Measurements from ENCODE around the gene BCAT1.
A peak's percentile ranks its signal among the peaks of the same experiment; 100 is the strongest.
"Not testable (repeated sequence)": the region's sequence is repeated elsewhere in the genome, so short reads cannot be mapped to it uniquely, and the experiment has no call there.

The BCAT1 gene

DNA sequence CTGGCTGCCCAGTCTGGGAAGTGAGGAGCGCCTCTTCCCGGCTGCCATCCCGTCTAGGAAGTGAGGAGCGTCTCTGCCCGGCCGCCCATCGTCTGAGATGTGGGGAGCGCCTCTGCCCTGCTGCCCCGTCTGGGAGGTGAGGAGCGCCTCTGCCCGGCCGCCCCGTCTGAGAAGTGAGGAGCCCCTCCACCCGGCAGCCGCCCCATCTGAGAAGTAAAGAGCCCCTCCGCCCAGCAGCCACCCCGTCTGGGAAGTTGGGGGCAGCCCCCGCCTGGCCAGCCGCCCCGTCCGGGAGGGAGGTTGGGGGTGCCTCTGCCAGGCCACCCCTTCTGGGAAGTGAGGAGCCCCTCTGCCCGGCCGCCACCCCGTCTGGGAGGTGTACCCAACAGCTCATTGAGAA is 22.8 kb downstream of the BCAT1 start:
- not testable (repeated sequence) for DNase-seq

DNA sequence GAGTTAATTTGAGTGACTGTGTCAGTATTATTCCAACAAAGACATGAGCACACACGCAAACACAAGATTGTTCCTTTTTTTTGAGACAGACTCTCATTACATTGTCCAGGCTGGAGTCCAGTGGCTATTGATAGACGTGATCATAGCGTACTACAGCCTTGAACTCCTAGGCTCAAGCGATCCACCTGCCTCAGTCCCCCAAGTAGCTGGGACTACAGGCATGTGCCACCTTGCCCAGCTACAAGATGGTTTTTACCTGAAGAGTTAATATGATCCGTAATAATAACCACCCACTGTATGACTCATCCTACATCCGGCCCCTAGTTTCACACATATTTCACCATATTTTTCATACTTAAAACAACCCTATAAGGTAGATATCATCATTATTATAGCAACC is 26.8 kb downstream of the BCAT1 start:
- peak in 1 of 2 donors; percentile 23 for DNase-seq

DNA sequence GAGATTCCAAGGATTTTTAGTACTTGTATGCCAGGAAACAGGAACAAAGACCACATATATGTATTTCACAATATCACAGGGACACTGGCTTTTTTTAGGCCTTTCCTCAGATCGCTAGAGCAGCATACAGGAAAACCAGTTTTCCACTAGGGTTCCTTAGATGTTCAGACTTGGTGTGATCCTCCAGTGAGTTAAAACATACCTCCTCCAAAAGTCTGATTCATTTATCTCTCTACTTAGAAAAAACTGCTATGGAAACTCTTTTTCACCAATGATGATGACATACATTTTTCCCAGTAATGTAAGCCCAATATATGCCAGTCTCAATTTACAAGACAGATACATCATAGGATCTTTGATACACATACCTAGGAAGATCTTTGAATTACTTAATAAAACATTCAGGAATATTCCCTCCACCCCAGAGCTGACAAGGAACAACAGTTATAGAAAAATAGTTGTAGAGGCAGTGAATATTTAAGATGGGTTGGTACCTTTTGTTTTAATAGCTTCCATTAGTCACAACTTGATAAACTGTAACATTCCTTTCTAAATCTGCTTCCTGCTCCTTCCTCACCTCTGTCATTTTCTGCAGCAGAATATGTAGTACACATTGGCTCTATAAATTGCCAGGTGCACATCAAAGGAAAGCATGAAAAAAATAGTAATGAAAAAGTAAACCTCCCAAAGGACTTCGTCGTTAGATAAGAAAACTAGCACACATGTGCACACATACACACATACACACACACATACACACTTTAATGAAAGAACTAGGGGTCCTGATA is 27.5 kb downstream of the BCAT1 start:
- DNase-seq: no peak

DNA sequence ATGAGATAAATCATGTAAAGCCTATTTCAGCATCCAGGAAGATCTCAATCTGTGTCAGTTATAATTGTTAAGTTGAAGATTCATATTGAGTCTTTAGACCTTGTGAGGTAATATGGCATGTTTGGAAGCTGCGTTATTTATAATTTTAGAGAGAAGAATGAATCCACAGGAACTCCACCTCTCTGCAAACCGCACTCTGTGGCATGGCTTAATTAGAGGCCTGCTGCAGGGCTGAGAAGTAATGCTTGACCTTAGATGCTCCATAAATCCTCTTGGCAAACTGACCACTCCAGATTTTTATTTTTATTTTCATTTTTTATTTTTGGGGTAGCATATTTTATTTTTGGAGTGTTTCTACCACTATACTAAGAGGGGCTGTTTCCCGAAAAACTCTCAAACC is 28.8 kb downstream of the BCAT1 start:
- no peak for DNase-seq

DNA sequence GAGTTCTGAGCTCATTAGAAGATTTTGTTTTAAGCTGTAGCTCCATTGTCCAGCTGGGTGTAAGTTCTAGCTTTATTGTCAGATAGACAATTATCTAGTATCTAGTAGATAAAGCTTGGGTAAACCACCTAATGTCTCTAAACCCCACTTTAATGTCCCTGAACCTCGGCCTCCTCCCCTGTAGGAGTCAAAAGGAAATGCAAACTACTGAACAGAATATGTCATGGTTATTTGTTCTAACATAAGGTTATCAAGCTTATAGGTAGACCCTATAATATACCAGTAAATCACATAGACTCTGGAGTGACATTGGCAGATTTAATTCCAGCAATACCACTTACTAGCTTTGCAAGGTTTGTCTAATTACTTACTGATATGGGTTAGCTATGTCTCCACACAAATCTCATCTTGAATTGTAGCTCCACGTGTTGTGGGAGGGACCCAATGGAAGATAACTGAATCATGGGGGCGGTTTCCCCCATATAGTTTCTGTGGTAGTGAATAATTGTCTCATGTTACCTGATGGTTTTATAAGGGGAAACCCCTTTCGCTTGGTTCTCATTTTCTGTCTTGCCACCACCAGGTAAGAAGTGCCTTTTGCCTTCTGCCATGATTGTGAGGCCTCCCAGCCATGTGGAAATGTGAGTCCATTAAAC is 29.4 kb downstream of the BCAT1 start:
- DNase-seq: no peak

DNA sequence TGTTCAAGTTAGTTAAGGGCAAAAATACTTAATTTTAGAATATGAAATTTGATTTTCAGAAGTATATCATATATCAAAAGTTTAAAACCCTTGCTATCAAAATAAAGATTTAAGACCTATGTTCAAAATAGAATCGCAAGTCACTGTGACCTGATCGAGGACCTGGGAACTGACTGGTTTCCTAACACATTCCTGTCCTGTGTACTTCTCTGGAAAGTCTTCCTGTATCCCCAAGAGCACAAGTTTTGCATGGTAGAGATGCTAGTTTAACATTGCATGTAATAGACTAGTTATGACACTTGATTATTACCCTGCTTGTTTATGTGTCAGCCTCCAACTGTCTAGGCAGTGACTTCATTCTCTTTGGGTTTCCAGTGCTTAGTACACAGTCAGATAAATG is 30.3 kb downstream of the BCAT1 start:
- DNase-seq: no peak

DNA sequence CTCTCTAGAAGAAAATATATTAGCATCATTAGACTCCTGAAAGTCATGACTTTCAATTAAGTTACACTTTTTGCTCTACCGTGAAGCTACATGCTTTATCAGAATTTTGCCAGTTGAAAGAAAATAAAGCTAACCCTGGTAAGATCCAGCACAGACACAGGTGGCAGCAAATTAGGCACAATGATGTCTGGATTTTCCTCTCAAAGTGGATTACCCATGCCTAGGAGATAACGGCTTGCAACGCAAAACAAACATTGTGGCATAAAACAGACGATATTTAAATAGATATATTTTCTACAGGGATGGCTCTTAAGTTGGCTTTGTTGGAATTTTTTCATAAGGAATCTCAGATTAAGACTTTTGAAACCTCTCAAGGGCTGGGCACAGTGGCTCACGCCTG is 33.4 kb downstream of the BCAT1 start:
- DNase-seq: no peak

DNA sequence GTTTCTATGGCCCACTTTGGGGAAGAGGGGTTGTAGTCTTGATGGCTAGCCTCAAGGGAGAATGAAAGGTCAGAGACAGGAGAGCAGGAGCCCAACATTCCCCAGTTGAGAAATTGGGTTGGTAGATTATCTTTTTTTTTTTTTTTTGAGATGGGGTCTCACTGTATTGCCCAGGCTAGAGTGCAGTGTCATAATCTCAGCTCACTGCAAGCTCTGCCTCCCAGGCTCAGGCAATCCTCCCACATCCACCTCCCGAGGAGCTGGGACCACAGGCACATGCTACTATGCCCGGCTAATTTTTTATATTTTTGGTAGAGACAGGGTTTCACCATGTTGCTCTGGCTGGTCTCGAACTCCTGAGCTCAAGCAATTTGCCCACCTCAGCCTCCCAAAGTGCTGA is 34.9 kb downstream of the BCAT1 start:
- no peak for DNase-seq

DNA sequence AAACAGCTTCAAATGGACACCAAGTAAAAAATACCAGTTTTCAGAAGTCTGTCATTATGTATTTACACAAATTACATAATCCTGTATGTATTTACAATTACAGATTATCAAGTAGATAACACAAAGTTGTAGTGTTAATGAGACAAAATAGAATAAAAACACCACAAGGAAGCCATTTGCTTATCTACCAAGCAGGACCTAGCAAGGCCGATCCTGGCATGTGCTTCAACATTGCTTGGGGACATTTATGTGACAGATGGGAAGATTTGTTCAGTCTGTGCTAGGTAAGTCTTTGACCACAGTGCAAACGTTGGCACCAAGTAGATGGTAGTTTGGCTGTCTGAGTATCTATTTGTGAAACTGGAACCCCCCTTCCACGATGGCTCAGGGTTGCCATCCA is 35.8 kb downstream of the BCAT1 start:
- no peak for DNase-seq

DNA sequence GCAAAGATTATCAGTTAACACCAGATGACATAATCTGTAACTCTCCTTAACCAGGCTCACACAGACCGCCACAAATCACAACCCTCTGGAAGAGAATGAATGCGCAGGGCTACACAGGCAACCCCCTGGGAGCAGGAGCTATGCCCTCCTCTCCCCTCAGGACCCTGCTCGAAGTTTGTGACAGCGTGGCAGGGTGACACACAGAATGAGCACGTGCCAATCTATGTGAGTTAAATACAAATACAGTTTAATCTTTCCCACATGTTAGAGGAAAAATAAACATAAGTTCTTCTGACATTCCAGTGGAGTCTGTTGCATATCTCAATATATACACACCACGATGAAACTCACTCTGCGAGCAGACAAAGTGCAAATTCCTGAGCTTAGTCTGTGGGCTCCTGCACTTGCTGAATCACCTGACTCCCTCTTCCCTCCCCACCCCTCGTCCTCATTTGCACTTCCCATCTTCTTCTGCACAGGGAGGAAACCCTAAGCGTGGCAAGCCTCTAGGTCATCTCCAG is 37.6 kb downstream of the BCAT1 start:
- DNase-seq: no peak

DNA sequence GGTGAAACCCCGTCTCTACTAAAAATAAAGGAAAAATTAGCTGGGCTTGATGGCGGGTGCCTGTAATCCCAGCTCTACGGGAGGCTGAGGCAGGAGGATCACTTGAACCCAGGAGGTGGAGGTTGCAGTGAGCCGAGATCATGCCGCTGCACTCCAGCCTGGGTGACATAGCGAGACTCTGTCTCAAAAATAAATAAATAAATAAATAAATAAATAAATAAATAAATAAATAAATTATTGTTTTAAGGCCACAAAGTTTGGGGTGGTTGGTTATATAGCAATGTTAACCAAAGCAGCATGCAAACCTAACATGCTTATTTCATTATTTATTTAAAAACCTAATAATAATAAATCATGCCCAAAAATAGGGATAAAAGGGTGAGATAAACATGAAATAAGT is 38.7 kb downstream of the BCAT1 start:
- DNase-seq: not testable (repeated sequence)

DNA sequence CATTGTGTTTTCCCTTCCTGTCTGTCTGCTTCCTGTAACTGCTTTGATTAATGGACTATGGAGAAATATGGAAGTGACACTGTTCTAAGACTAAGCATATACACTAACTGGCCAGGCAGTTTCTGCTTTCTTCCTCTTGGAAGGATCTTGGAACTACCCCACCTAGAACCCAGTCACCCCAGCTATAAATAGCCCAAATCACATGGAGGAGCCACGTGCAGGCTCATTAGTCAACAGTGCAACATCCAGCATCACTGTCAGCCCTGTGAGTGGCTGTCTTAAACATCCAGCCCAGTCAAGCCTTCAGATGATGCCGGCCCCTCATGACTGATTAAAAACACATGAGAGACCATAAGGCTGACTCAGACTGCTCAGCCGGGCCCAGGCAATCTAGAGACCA is 39.2 kb downstream of the BCAT1 start:
- DNase-seq: peak; percentile 94 to 99

DNA sequence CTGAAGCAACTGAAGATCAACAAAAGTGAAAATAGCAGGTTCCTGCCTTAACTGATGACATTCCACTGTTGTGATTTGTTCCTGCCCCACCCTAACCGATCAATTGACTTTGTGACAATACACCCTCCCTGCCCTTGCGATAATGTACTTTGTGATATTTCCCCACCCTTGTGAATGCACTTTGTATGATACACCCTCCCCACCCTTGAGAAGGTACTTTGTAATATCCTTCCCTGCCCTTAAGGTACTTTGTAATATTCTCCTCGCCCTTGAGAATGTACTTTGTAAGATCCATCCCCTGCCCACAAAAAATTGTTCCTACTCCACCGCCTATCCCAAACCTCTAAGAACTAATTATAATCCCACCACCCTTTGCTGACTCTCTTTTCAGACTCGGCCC is 41.4 kb downstream of the BCAT1 start:
- DNase-seq: no peak

DNA sequence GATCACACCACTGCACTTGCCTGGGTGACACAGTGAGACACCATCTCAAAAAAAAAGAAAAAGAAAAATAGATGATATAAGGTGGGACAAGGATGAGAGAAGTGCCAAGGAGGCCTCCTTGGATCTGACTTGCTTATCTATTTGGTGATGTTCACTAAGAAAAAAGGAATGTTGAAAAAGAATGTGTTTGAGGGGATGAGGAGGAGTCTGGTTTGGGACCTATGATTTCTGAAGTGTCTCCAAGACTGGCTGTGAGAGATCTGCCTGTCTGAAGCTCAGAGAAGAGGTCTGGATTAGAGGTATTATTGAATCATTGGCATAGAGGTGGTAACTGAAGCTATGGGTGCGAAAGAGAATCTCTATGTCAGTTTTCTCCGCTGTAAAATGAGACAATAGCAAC is 42.8 kb downstream of the BCAT1 start:
- DNase-seq: no peak

DNA sequence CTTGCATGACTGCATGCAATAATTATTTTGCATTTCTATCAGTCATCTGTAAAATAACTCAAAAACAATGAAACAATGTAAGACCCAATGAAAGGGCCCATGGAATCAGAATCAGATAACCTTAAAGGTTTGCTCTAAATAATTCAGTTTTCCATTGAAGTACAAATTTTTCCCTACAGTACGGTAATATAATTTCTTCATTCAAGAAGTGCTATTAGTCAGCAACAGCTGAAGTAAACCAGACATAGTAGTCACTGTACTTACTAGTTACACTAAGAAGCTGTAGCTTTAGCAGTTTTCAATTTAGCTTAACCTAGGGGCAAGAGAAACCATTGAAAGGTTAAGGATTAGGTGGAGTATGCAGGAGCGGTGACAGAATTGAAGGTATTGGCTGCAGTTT is 43.5 kb downstream of the BCAT1 start:
- no peak for DNase-seq

DNA sequence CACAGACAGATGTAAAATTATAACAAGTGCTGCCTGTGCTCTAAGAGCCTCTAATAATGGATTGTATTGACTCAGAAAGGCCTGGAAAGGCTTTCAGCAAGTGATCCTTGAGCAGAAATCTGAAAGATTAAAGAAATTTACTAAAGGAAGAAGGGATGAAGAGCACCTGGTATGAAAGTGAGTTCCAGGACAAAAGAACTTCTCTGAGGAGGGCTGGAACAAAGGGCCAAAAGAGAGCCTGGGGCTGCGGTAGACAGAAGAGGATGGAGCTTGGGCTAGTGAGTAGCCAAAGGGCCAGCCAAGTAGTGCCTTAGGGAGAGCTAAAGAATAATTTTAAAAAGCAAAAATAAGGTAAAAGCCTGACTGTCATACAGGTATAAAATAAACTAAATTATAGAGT is 44.0 kb downstream of the BCAT1 start:
- DNase-seq: no peak

DNA sequence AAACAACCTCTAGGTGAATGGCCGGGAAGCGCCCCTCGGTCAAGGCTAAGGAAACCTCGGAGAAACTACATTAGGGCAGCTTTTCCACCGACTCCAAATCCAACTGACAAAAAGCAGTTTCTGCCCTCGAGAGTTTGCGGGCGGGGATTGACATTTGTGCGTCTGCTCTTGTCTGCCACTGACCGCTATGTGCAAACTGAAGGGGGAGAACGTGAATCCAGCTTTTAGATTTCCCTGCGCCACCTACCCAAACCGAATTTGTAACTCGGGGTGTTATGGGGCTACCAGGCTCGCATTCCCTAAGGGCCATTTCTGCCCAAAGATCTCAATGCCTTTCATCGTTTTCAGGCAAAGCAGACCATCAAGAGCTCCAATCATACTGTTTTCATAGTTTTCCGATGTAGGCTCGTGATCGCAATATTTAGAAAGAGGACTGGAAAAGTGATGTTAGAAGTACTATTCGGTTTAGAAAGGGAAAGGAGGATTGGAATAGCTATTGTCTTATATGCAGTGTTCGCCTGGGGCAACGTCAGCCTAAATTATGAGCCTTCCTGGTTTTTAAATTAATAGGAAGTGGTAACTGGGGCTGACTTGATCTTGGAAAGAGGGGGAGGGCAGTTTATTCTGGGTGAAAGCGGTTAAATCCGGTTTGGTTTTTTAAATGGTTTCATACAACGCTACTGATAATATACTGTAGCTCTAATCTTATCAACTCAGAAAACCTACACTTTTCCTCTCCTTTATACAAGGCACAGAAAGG is 45.4 kb downstream of the BCAT1 start:
- peak; percentile 64 to 68 for DNase-seq

DNA sequence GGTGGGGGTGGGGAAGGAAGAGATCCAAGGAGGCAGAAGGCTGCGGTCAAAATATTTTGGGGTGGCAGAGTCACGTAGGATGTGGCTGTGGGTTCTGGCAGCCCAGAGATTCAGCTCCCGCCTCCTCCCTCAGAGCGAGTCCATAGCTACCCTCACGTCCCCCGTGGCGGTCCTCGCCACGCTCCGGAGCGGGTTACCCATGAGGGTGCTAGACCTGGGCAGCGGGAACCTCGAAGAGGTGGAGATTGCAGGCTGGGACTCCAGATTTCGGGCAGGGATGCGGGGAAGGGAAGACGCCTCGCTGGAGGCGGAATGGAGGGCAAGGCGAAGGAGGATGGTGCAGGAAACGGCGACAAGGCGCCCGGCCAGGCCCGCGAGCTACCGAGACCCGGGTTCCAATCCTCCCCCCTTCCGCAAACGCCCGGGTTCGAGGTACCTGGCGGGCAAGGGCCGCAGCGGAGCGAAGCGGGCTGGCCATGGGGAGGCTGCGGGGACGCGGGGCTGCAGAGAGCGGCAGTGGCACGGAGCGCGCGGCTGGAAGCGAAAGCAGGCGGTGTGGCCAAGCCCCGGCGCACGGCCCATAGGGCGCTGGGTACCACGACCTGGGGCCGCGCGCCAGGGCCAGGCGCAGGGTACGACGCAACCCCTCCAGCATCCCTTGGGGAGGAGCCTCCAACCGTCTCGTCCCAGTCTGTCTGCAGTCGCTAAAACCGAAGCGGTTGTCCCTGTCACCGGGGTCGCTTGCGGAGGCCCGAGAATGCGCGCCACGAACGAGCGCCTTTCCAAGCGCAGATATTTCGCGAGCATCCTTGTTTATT is 46.2 kb downstream of the BCAT1 start:
- DNase-seq: peak; percentile 32 to 35

DNA sequence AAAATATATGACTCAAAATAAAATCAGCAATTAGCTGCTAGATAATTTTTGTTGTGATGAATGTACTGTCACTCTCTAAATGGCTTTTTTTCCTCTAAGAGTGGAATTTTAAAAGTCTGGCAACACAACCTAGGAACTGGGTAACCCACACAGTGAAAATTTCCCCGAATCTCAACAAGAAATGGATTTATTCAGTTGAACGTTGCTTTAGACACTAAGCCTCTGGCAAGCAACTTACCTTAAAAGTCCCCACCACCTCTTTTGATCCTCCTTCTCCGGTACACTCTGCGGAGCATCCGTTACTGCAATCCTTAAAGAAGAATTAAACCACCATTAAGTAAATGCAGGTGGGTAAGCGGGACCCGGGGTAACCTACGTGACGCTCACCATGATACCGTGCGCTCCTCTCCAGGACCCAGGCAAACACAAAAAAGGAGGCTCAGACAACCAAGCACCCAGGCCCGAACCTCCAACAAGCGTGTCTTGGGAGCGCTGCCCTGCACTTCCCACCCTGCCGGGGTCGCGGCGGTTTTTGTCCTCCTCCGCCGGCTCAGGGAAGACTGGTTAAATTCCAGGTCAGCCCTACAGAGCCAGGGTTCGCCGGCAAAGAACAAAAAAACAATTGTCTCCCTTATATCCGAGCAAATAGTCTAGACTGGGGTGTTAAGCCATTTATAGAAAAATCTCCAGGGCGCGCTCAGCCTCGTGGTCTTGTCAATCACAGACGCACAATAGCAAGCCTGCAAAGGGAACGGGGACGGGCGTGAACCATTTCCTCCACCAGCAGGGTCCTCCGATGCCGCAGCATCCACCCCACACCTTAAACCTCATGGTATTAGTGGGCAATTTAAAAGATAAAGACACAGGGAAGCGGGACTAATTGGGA is 47.1 kb downstream of the BCAT1 start:
- peak; percentile 45 to 50 for DNase-seq

DNA sequence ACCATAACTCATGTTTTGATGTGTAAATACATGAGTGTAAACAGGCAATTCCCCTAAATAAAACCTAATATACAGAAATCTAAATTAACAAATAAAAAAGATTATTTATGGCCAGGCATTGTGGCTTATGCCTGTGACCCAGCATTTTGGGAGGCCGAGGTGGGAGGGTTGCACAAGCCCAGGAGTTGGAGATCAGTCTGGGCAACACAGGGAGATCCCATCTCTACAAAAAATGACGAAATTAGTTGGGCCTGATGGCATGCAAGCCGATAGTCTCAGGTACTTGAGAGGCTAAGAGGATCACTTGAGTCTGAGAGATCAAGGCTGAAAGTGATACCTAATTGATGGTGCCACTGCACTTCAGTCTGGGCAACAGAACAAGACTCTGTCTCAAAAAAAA is 48.7 kb downstream of the BCAT1 start:
- peak; percentile 40 to 82 for DNase-seq

DNA sequence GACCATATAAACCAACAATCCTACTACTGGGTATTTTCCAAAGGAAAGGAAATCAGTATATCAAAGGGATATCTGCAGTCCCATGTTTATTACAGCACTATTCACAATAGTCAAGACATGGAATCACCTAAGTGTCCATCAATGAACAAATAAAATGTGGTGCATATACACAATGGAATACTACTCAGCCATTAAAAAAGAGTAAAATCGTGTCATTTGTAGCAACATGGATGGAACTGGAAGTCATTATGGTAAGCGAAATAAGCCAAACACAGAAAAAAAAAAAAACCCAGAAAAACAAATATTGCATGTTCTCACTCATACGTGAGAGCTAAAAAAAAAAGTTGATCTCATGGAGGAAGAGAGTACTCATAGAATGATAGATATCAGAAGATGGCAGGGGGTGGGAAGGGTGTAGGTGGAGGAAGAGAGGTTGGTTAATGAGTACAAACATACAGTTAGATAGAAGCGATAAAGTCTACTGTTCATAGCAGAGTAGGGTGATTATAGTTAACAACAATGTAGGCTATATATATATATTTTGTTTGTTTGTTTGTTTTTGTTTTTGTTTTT is 49.3 kb downstream of the BCAT1 start:
- DNase-seq: peak; percentile 35 to 86

Data from inflammatory macrophage treated with lipopolysaccharide for 1 hour (primary cell).